Peyer's patch (tissue), 4 donors: ENCODE results near the gene MAP2.

Experiments
- POLR2A ChIP-seq, 2 donors: fragments of 450-650 bp; IDR thresholded peaks; one replicate each; pipeline ENCODE4 v1.5.1; 2017; ENCODE audit warnings: antibody characterized with exemption in 2 of 2, mild to moderate bottlenecking in 2 of 2, moderate library complexity in 2 of 2
- TF ChIP-seq, protein P1 (sequence below), 6 experiments: fragments of 450-650 bp in 4 of 6; fragments of 200-600 bp in 2 of 6; sonication (generic) in 1 of 6; IDR thresholded peaks; one replicate each; pipeline ENCODE4 v1.5.1; 2017 to 2019; ENCODE audit warnings: antibody characterized with exemption in 6 of 6, mild to moderate bottlenecking in 3 of 6, moderate library complexity in 1 of 6

DNA sequence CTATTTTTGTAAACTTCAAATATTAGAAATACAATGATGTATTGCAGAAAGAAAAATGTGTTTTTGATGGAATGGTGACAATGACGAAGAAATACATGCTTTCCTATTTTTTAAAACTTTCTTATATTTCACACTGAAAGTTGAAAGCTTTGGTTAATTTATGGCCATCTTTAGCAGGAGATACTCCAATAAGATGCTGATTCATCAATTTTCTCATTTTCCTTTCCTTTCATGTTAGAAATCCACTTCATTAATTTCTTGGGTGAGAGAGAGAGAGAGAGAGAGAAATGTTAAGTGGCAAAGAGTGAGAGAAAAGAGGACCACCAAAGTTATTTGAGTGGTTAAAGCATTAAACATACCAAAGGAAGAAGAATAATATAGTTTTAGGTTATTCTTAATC lies 28.6 kb upstream of the MAP2 start:
- TF ChIP-seq, protein P1, sequence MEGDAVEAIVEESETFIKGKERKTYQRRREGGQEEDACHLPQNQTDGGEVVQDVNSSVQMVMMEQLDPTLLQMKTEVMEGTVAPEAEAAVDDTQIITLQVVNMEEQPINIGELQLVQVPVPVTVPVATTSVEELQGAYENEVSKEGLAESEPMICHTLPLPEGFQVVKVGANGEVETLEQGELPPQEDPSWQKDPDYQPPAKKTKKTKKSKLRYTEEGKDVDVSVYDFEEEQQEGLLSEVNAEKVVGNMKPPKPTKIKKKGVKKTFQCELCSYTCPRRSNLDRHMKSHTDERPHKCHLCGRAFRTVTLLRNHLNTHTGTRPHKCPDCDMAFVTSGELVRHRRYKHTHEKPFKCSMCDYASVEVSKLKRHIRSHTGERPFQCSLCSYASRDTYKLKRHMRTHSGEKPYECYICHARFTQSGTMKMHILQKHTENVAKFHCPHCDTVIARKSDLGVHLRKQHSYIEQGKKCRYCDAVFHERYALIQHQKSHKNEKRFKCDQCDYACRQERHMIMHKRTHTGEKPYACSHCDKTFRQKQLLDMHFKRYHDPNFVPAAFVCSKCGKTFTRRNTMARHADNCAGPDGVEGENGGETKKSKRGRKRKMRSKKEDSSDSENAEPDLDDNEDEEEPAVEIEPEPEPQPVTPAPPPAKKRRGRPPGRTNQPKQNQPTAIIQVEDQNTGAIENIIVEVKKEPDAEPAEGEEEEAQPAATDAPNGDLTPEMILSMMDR (IDR thresholded peaks at IDR 0.05), result no peak
- TF ChIP-seq POLR2A (IDR thresholded peaks at IDR 0.05), result no peak
